ENCODE results near the gene TMEM179.

The TMEM179 gene

DNA sequence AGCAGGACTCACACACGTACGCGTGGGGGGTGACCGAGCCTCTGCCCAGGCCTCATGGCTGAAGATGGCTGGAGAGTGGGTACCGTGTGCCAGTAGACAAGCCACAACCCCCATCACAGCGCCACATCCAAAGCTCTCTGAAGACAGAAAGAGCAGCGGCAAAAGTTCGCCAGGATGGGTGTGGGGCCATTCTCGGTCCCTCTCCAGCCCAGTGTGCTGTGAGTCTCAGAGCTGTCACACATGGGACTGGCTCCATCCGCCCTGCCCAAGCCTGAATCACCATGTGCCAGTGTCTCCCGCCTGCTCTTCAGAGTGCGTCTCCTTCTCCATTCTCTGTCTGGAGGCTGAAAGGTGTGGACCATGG lies 5.7 kb downstream of the TMEM179 start:
- DNase-seq (ENCODE audit: low read depth in 2 of 2): no peak

DNA sequence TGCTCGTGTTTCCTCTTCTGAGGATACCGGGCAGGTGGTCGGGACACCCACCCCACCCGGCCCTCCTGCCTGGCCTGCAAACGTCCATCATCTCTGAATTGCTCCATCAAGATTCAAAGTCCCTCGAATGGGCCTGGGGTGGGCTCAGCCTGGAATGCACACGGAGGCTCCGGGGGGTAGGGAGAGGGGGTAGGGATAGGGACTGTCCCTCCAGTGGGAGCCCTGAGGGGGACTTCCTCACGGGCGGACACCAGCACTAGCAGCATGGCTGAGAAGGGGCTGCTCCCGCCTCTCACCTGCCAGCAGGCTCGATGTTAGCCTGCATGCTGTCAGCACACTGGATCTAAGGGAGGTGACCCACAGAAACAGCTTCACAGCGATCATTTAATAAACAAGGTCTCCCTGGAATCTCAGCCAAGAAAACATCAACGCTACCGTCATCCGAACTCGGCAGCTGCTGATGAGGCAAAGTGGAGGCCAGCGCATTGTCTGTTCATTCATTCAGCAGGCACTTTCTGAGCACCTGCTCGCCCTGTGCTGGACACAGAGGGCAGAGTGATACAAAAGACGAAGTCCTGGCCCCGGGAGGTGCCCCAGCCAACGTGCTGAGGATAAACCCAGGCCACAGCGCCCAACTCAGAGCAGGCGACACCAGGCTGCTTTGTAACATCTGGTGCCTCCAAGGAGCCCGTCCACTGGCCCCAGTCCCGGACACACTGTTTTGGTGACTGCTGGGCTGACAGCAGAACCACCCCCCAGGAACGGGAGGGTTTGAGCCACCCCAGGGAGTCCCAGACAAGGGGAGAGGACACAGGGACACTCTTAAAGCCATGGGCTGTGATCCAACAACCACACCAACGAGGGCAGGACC lies 6.3 kb downstream of the TMEM179 start:
- DNase-seq (ENCODE audit: low read depth in 2 of 2): no peak

GRCh38 chr14:104597576-104597975 lies 7.0 kb downstream of the TMEM179 start:
- DNase-seq (ENCODE audit: low read depth in 2 of 2): no peak

- no peak for DNase-seq (ENCODE audit: low read depth in 2 of 2)
These were observed 7.6 kb downstream of the TMEM179 start for GRCh38 chr14:104596927-104597351.

- no peak for DNase-seq (ENCODE audit: low read depth in 2 of 2)
These were observed 8.1 kb downstream of the TMEM179 start for GRCh38 chr14:104596451-104596918.

DNA sequence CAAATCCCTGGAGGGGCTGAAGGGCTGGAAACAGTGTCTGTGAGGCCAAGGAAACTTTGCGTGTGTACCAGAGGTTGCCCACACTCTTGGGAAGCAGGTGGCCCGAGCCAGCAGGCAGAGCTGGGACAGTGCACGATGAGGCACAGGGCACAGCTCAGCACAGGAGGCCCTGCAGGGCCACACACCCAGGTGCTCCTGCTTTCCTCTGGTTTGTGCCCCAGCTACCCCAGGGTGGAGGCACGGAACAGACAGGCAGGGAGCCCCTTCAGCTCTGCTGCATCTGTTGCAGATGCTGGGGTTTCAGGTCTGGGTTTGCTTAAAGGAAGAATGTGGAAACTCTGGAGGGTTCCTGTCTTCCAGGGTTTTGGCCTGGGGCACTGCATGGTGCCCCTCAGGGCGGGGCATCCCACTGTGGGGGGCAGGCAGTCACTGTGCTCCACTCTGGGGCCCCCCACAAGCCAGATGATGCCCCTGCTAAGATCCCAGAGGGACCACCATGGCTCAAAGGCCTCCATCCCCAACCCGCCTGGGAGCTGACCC lies 8.6 kb downstream of the TMEM179 start:
- DNase-seq (ENCODE audit: low read depth in 2 of 2): no peak

- no peak for DNase-seq (ENCODE audit: low read depth in 2 of 2)
These were observed 9.4 kb downstream of the TMEM179 start for GRCh38 chr14:104595116-104595675.

GRCh38 chr14:104594310-104595046 lies 10.1 kb downstream of the TMEM179 start:
- DNase-seq (ENCODE audit: low read depth in 2 of 2): no peak

GRCh38 chr14:104593710-104594136 lies 10.8 kb downstream of the TMEM179 start:
- no peak for DNase-seq (ENCODE audit: low read depth in 2 of 2)

- DNase-seq (ENCODE audit: low read depth in 2 of 2): no peak
These were observed 11.3 kb downstream of the TMEM179 start for GRCh38 chr14:104593241-104593701.

- DNase-seq (ENCODE audit: low read depth in 2 of 2): no peak
These were observed 11.8 kb downstream of the TMEM179 start for GRCh38 chr14:104592785-104593184.

GRCh38 chr14:104592292-104592672 lies 12.3 kb downstream of the TMEM179 start:
- no peak for DNase-seq (ENCODE audit: low read depth in 2 of 2)

GRCh38 chr14:104591506-104592291 lies 12.9 kb downstream of the TMEM179 start:
- no peak for DNase-seq (ENCODE audit: low read depth in 2 of 2)

- no peak for DNase-seq (ENCODE audit: low read depth in 2 of 2)
These were observed 13.5 kb downstream of the TMEM179 start for GRCh38 chr14:104591031-104591430.

- DNase-seq (ENCODE audit: low read depth in 2 of 2): no peak
These were observed 14.2 kb downstream of the TMEM179 start for GRCh38 chr14:104590240-104590965.

- DNase-seq (ENCODE audit: low read depth in 2 of 2): no peak
These were observed 15.0 kb downstream of the TMEM179 start for GRCh38 chr14:104589338-104590195.

- no peak for DNase-seq (ENCODE audit: low read depth in 2 of 2)
These were observed 16.3 kb downstream of the TMEM179 start for GRCh38 chr14:104588066-104588857.

- no peak for DNase-seq (ENCODE audit: low read depth in 2 of 2)
These were observed 16.9 kb downstream of the TMEM179 start for GRCh38 chr14:104587641-104588040.

Measured in stimulated activated CD4-positive, alpha-beta T cell treated with anti-CD3 and anti-CD28 coated beads, Interleukin-4, amount 100 ng/mL, for 48 hours (primary cell).